HEK293 (cell line): ENCODE data around the gene NELL2.

Experiments used
- CTCF ChIA-PET: fragments of 350-600 bp; formaldehyde crosslinking; extraction: SDS; loops from one replicate; lab custom pipeline; 2021; ENCODE audit warnings: antibody characterized with exemption; lab: Yijun Ruan, JAX
- POLR2A ChIA-PET: fragments of 300-600 bp; formaldehyde crosslinking; extraction: SDS; loops from one replicate; lab custom pipeline; 2020; ENCODE audit warnings: antibody characterized with exemption, inconsistent platforms; lab: Yijun Ruan, JAX
- H3K27ac ChIP-seq: fragments of 200-500 bp; sonication (Bioruptor generic); 2 replicates; pipeline ENCODE4 v1.5.1; 2014; ENCODE audit warnings: low read depth, low read length, control low read depth, inconsistent platforms; ENCODE audit errors: extremely low read depth
- H3K36me3 ChIP-seq, 2 experiments: fragments of 200-500 bp in 1 of 2; sonication (Bioruptor generic) in 1 of 2; 1 replicate in 1 of 2; 2 replicates in 1 of 2; pipeline ENCODE4 v1.5.1; 2014 to 2017; ENCODE audit warnings: inconsistent platforms in 2 of 2, low read length in 2 of 2; ENCODE audit not compliant: control insufficient read depth in 2 of 2, insufficient read depth in 1 of 2
- H3K4me1 ChIP-seq: fragments of 200-500 bp; sonication (Bioruptor generic); 2 replicates; pipeline ENCODE4 v1.5.1; 2014; ENCODE audit warnings: mild to moderate bottlenecking, low read length, inconsistent platforms; ENCODE audit not compliant: control insufficient read depth, insufficient read depth
- H3K4me3 ChIP-seq: 2 replicates; pipeline ENCODE4 v1.5.1; 2011; ENCODE audit warnings: low read depth, mild to moderate bottlenecking, control low read depth, low read length, moderate library complexity
- H3K9me3 ChIP-seq: fragments of 200-500 bp; sonication (Bioruptor generic); 2 replicates; pipeline ENCODE4 v1.5.1; 2014; ENCODE audit warnings: low read depth, low read length, inconsistent platforms; ENCODE audit not compliant: control insufficient read depth, insufficient read depth
- FEZF1 ChIP-seq: fragments of 450-650 bp; formaldehyde crosslinking; IDR thresholded peaks from 2 replicates; pipeline ENCODE4 v1.5.1; 2016; ENCODE audit warnings: missing biosample characterization, missing genetic modification characterization
- IKZF3 ChIP-seq: fragments of 450-650 bp; IDR thresholded peaks from 2 replicates; pipeline ENCODE4 v1.5.0; 2018; ENCODE audit warnings: missing biosample characterization, mild to moderate bottlenecking, missing genetic modification characterization, moderate library complexity
- PRDM1 ChIP-seq: fragments of 450-650 bp; formaldehyde crosslinking; IDR thresholded peaks from 2 replicates; pipeline ENCODE4; 2016; ENCODE audit warnings: missing biosample characterization, missing genetic modification characterization
- TCF7L2 ChIP-seq: IDR thresholded peaks from 2 replicates; pipeline ENCODE4 v1.6.1; 2011; ENCODE audit warnings: low read depth, mild to moderate bottlenecking, inconsistent platforms, low read length, moderate library complexity, borderline replicate concordance
- ZBTB1 ChIP-seq: fragments of 450-650 bp; formaldehyde crosslinking; IDR thresholded peaks from 2 replicates; pipeline ENCODE4 v1.5.1; 2016; ENCODE audit warnings: missing biosample characterization, missing genetic modification characterization
- ZBTB17 ChIP-seq: fragments of 450-650 bp; formaldehyde crosslinking; IDR thresholded peaks from 2 replicates; pipeline ENCODE4 v1.5.1; 2016; ENCODE audit warnings: missing biosample characterization, missing genetic modification characterization
- ZBTB49 ChIP-seq: fragments of 450-650 bp; formaldehyde crosslinking; IDR thresholded peaks from 2 replicates; pipeline ENCODE4 v1.5.1; 2016; ENCODE audit warnings: missing biosample characterization, missing genetic modification characterization, low read depth
- ZNF174 ChIP-seq: fragments of 450-650 bp; formaldehyde crosslinking; IDR thresholded peaks from 2 replicates; pipeline ENCODE4 v1.5.0; 2017; ENCODE audit warnings: missing biosample characterization, mild to moderate bottlenecking, missing genetic modification characterization
- ZNF19 ChIP-seq: fragments of 450-650 bp; formaldehyde crosslinking; IDR thresholded peaks from 2 replicates; pipeline ENCODE4; 2016; ENCODE audit warnings: missing biosample characterization, missing genetic modification characterization, low read depth
- ZNF223 ChIP-seq: fragments of 450-650 bp; formaldehyde crosslinking; IDR thresholded peaks from 2 replicates; pipeline ENCODE4 v1.5.1; 2016; ENCODE audit warnings: missing biosample characterization, missing genetic modification characterization
- ZNF239 ChIP-seq: fragments of 450-650 bp; formaldehyde crosslinking; IDR thresholded peaks from 2 replicates; pipeline ENCODE4 v1.5.1; 2016; ENCODE audit warnings: missing biosample characterization, missing genetic modification characterization
- ZNF248 ChIP-seq: fragments of 450-650 bp; formaldehyde crosslinking; IDR thresholded peaks from 2 replicates; pipeline ENCODE4 v1.5.1; 2017; ENCODE audit warnings: missing biosample characterization, missing genetic modification characterization
- ZNF280C ChIP-seq: fragments of 450-650 bp; formaldehyde crosslinking; IDR thresholded peaks from 2 replicates; pipeline ENCODE4 v1.5.1; 2016; ENCODE audit warnings: missing biosample characterization, missing genetic modification characterization
- ZNF302 ChIP-seq: fragments of 450-650 bp; formaldehyde crosslinking; IDR thresholded peaks from 2 replicates; pipeline ENCODE4 v1.5.1; 2016; ENCODE audit warnings: missing biosample characterization, missing genetic modification characterization, low read depth
- ZNF366 ChIP-seq: fragments of 450-650 bp; formaldehyde crosslinking; conservative IDR thresholded peaks from 2 replicates; pipeline ENCODE4 v1.5.1; 2016; ENCODE audit warnings: missing biosample characterization, missing genetic modification characterization
- ZNF473 ChIP-seq: fragments of 450-650 bp; formaldehyde crosslinking; IDR thresholded peaks from 2 replicates; pipeline ENCODE4 v1.5.1; 2017; ENCODE audit warnings: missing biosample characterization, missing genetic modification characterization
- ZNF514 ChIP-seq: fragments of 450-650 bp; formaldehyde crosslinking; IDR thresholded peaks from 2 replicates; pipeline ENCODE4 v1.5.1; 2016; ENCODE audit warnings: missing biosample characterization, missing genetic modification characterization
- ZNF548 ChIP-seq: fragments of 450-650 bp; formaldehyde crosslinking; IDR thresholded peaks from 2 replicates; pipeline ENCODE4 v1.5.1; 2016; ENCODE audit warnings: missing biosample characterization, missing genetic modification characterization
- ZNF560 ChIP-seq: fragments of 450-650 bp; formaldehyde crosslinking; IDR thresholded peaks from 2 replicates; pipeline ENCODE4 v1.5.1; 2017; ENCODE audit warnings: missing biosample characterization, missing genetic modification characterization, borderline replicate concordance
- ZNF626 ChIP-seq: fragments of 450-650 bp; sonication (Bioruptor Pico); formaldehyde crosslinking; IDR thresholded peaks from 2 replicates; pipeline ENCODE4 v1.5.1; 2018; ENCODE audit warnings: missing biosample characterization, missing genetic modification characterization, inconsistent platforms
- ZNF677 ChIP-seq: fragments of 450-650 bp; IDR thresholded peaks from 2 replicates; pipeline ENCODE4 v1.5.0; 2018; ENCODE audit warnings: missing biosample characterization, mild to moderate bottlenecking, missing genetic modification characterization, moderate library complexity
- ZNF785 ChIP-seq: fragments of 450-650 bp; formaldehyde crosslinking; IDR thresholded peaks from 2 replicates; pipeline ENCODE4 v1.5.1; 2016; ENCODE audit warnings: missing biosample characterization, missing genetic modification characterization
- ZSCAN5A ChIP-seq: fragments of 450-650 bp; formaldehyde crosslinking; IDR thresholded peaks from 2 replicates; pipeline ENCODE4 v1.5.1; 2016; ENCODE audit warnings: missing biosample characterization, missing genetic modification characterization
- ZXDB ChIP-seq: fragments of 450-650 bp; formaldehyde crosslinking; IDR thresholded peaks from 2 replicates; pipeline ENCODE4 v1.5.1; 2016; ENCODE audit warnings: missing biosample characterization, missing genetic modification characterization

Gene NELL2

GRCh38 chr12:44847403-44847802 lies 28.7 kb downstream of the NELL2 start:
- TF ChIP-seq ZBTB49 (tag by site-specific recombination) (no peak), PRDM1 (tag by site-specific recombination) (no peak), FEZF1 (tag by site-specific recombination) (no peak), ZNF548 (tag by site-specific recombination) (no peak), ZNF785 (no peak), ZNF248 (tag by site-specific recombination) (no peak), ZNF677 (tag by site-specific recombination) (no peak), ZNF560 (tag by site-specific recombination) (no peak), ZSCAN5A (tag by site-specific recombination) (no peak), ZNF223 (tag by site-specific recombination) (no peak), ZBTB1 (tag by site-specific recombination) (no peak), ZXDB (tag by site-specific recombination) (no peak), IKZF3 (tag by site-specific recombination) (no peak)
- Histone ChIP-seq H3K9me3 (no peaks in the 10 kb centered on the region), H3K4me1 (peaks cover 3% of the 10 kb centered on the region; the same call in 1 of the 2 replicates), H3K4me3 (no peak overlapping the region), H3K27ac (no peak overlapping the region), H3K36me3 (no peaks in the 10 kb centered on the region)
- CTCF ChIA-PET, result interaction anchor here (0.7 kb wide), 2 partner anchors 28 to 251 kb away, joined by 3 to 4 read pairs; no protein-coding TSS in a partner anchor
- POLR2A ChIA-PET, result no interaction called here

- POLR2A ChIA-PET, result no interaction called here
- Histone ChIP-seq H3K9me3 (no peaks in the 10 kb centered on the region), H3K36me3 (no peaks in the 10 kb centered on the region), H3K4me1 (peaks cover 3% of the 10 kb centered on the region; the same call in 1 of the 2 replicates), H3K4me3 (no peak overlapping the region)
- TF ChIP-seq TCF7L2 (no peak), ZNF174 (tag by site-specific recombination) (no peak), ZNF366 (tag by site-specific recombination) (no peak), ZNF473 (tag by site-specific recombination) (no peak), ZNF239 (tag by site-specific recombination) (no peak), ZNF19 (tag by site-specific recombination) (no peak), ZBTB49 (tag by site-specific recombination) (no peak), ZNF514 (tag by site-specific recombination) (no peak), ZNF626 (no peak), ZNF302 (tag by site-specific recombination) (no peak), ZBTB17 (tag by site-specific recombination) (no peak), ZNF280C (tag by site-specific recombination) (no peak)
- TF ChIP-seq, all 188 proteins: peak for 0
- no peak overlapping the region for H3K27ac ChIP-seq
- CTCF ChIA-PET, result interaction anchor here (0.7 kb wide), 1 partner anchor 250 kb away, joined by 3 read pairs; no protein-coding TSS in a partner anchor
Measured at GRCh38 chr12:44846826-44847225, 29.3 kb downstream of the NELL2 start.
